NCI-H526 treated with DMSO at 0.1 percent for 48 hours (cell line): Measurements from ENCODE around the gene GJB3.

Experiments
- DNase-seq: peaks from one replicate; lab custom pipeline; 2025; lab: John Stamatoyannopoulos, UW

Gene GJB3

GRCh38 chr1:34825455-34826091, 44.6 kb downstream of the GJB3 start:
- DNase-seq, result no peak

GRCh38 chr1:34827341-34827941, 46.4 kb downstream of the GJB3 start:
- no peak for DNase-seq

GRCh38 chr1:34828611-34829010, 47.6 kb downstream of the GJB3 start:
- DNase-seq, result no peak

- no peak for DNase-seq
Observed at GRCh38 chr1:34829250-34829649, 48.2 kb downstream of the GJB3 start.

DNA sequence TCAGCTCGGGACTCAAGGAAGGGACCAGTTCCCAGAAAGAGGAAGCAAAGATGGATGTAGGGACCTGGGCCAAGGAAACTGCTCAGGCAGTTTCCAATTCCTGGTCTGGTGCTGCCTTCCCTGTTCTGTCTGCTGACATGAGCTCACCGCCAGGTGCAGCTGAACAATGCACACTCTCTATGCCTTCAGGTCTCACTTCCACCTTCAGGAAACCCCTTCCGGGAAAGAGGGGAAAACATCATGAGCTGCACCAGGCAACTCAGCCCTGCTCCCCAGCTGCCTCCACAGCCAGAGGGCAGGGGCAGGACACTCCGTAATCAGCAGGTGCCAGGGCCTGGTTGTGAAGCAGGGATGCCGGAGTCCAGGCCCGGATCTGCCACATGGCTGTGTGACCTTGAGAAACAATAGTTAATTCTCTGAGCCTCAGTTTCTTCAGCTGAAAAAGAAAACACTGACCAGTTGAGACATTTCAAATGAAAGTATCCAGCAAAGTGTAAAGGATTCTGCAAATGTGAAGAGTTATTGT, 50.8 kb downstream of the GJB3 start:
- no peak for DNase-seq

GRCh38 chr1:34833711-34834110, 52.7 kb downstream of the GJB3 start:
- DNase-seq, result no peak
